Spleen (tissue), 7 donors: ENCODE results near the gene RPL22L1.

Experiments used
- CTCF ChIP-seq, 11 experiments: fragments of 200-600 bp in 7 of 11; fragments of 450-650 bp in 4 of 11; sonication (generic) in 4 of 11; IDR thresholded peaks in 8 of 11; conservative IDR thresholded peaks in 3 of 11; 1 replicate in 7 of 11; 2 replicates in 4 of 11; pipeline versions ENCODE4 v1.4.0 to v1.8.0; 2016 to 2021; ENCODE audit warnings: antibody characterized with exemption in 11 of 11, inconsistent platforms in 4 of 11, mild to moderate bottlenecking in 1 of 11
- POLR2A ChIP-seq, 3 donors: fragments of 450-650 bp; IDR thresholded peaks; one replicate each; pipeline ENCODE4 v1.5.1; 2017; ENCODE audit warnings: antibody characterized with exemption in 3 of 3, mild to moderate bottlenecking in 1 of 3
- donor health status: DM: no; HTN: no; CAD: no; lungs with moderate emphysema.
- donor health status: DM: no; HTN: no; CAD: no.
- donor health status: DM: no; HTN: no; CAD: no.

- TF ChIP-seq CTCF (IDR thresholded peaks at IDR 0.05 in 8 of 11, conservative IDR thresholded peaks at IDR 0.05 in 3 of 11) (peak in 6 of 11 experiments; percentile 3 to 35 (median 28)), POLR2A (IDR thresholded peaks at IDR 0.05) (peak; percentile 68 to 85 (median 75))
Observed at GRCh38 chr3:170869645-170870593, at the start of gene RPL22L1.
